Suprapubic skin (tissue), 4 donors: ENCODE data around the gene MDFIC. TPM values are rescaled to one million over a fixed set of nuclear protein-coding genes. Genes with fewer than 3 reads are reported as not detected.

Source experiments
- DNase-seq, 2 donors: peaks; one replicate each; pipeline ENCODE4 v3.0.0-alpha.2; 2019; ENCODE audit warnings: low spot score in 2 of 2
- H3K27ac ChIP-seq: fragments of 200-600 bp; sonication (generic); one replicate; pipeline ENCODE4 v1.5.1; 2019
- H3K27me3 ChIP-seq: fragments of 200-600 bp; sonication (generic); one replicate; pipeline ENCODE4 v1.5.1; 2019
- H3K36me3 ChIP-seq: fragments of 200-600 bp; sonication (generic); one replicate; pipeline ENCODE4 v1.5.1; 2019
- H3K4me1 ChIP-seq: fragments of 200-600 bp; sonication (generic); one replicate; pipeline ENCODE4 v1.5.1; 2019
- H3K4me3 ChIP-seq: fragments of 200-600 bp; sonication (generic); one replicate; pipeline ENCODE4 v1.5.1; 2019; ENCODE audit warnings: mild to moderate bottlenecking
- H3K9me3 ChIP-seq: fragments of 200-600 bp; sonication (generic); one replicate; pipeline ENCODE4 v1.5.1; 2019
- EP300 ChIP-seq: sonication (generic); formaldehyde crosslinking; IDR thresholded peaks from one replicate; pipeline ENCODE4 v1.6.1; 2017; ENCODE audit warnings: antibody characterized with exemption
- POLR2A ChIP-seq, 2 donors: fragments of 450-650 bp; IDR thresholded peaks; one replicate each; pipeline ENCODE4 v1.6.1; 2017; ENCODE audit warnings: antibody characterized with exemption in 2 of 2, mild to moderate bottlenecking in 2 of 2, moderate library complexity in 2 of 2
- POLR2AphosphoS5 ChIP-seq, 3 donors: sonication (generic); formaldehyde crosslinking; IDR thresholded peaks; one replicate each; pipeline ENCODE4 v1.6.1; 2017; ENCODE audit warnings: antibody characterized with exemption in 3 of 3
- WGBS: methylation state at CpG from one replicate; pipeline ENCODE4 v1.1.5; 2018; 5-methylcytosine and 5-hydroxymethylcytosine counted together
- total RNA-seq, 4 donors: library from RNA; depleted of rRNA; stranded (reverse); fragments of >200 nt; gene quantifications; one replicate each; pipeline ENCODE4 v1.1.0, GENCODE V29; 2016
- TF ChIP-seq, protein P1 (sequence below), 2 donors: fragments of 200-600 bp in 1 of 2; fragments of 450-650 bp in 1 of 2; sonication (generic) in 1 of 2; IDR thresholded peaks; one replicate each; pipeline ENCODE4 v1.5.1; 2016 to 2019; ENCODE audit warnings: antibody characterized with exemption in 2 of 2, mild to moderate bottlenecking in 1 of 2, moderate library complexity in 1 of 2

MDFIC gene
- total RNA-seq, 4 donors from 2014 or later: 15.7 to 37.8 (median 28.1) TPM

DNA sequence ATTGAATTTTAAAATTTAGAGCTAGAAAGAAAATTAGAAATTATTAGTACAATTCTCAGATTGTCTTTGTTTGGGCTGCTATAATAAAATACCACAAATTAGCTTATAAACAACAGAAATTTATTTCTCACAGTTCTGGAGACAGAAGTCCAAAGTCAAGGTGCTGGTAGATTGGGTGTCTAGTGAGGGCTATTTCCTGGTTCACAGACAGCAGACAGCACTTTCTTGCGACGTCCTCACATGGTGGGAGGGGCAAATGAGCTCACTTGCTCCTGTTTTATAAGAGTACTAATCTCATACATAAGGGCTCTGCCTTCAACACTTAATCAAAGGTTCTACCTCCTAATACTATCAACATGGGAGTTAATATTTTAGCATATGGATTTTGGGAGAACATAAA is 134.1 kb downstream of the MDFIC start:
- no peak for DNase-seq
- TF ChIP-seq EP300 (no peak), POLR2A (IDR thresholded peaks at IDR 0.05) (no peak), POLR2AphosphoS5 (IDR thresholded peaks at IDR 0.05) (no peak)
- TF ChIP-seq, protein P1, sequence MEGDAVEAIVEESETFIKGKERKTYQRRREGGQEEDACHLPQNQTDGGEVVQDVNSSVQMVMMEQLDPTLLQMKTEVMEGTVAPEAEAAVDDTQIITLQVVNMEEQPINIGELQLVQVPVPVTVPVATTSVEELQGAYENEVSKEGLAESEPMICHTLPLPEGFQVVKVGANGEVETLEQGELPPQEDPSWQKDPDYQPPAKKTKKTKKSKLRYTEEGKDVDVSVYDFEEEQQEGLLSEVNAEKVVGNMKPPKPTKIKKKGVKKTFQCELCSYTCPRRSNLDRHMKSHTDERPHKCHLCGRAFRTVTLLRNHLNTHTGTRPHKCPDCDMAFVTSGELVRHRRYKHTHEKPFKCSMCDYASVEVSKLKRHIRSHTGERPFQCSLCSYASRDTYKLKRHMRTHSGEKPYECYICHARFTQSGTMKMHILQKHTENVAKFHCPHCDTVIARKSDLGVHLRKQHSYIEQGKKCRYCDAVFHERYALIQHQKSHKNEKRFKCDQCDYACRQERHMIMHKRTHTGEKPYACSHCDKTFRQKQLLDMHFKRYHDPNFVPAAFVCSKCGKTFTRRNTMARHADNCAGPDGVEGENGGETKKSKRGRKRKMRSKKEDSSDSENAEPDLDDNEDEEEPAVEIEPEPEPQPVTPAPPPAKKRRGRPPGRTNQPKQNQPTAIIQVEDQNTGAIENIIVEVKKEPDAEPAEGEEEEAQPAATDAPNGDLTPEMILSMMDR (IDR thresholded peaks at IDR 0.05): no peak
- WGBS: 71% methylated on average over 2 of the region's 2 CpGs
- Histone ChIP-seq H3K36me3 (no peaks in the 10 kb centered on the region), H3K4me1 (no peaks in the 10 kb centered on the region), H3K27ac (no peak overlapping the region), H3K4me3 (no peak overlapping the region), H3K9me3 (no peaks in the 10 kb centered on the region), H3K27me3 (no peaks in the 10 kb centered on the region)

DNA sequence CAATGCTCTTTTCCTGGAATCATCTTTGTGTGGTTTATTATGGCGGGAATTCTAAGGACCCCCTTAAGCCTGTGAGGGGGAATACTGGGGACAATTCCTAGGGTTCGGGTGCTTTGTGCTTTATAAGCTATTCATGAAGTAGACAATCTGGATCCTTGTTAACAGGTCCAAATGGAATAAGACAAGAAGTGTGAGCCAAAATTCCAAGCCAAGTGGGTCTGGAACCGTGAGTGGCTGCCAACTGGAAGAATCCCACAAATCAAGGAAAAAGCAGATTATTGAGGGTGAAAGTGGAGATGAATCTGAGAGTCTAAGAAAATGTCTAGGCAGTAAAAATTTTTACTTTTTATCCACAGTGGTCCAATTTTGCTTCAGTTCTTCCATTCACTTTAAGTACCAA is 136.8 kb downstream of the MDFIC start:
- Histone ChIP-seq H3K27ac (no peak overlapping the region), H3K4me1 (no peaks in the 10 kb centered on the region), H3K27me3 (no peaks in the 10 kb centered on the region), H3K36me3 (no peaks in the 10 kb centered on the region), H3K9me3 (no peaks in the 10 kb centered on the region), H3K4me3 (no peak overlapping the region)
- TF ChIP-seq POLR2AphosphoS5 (IDR thresholded peaks at IDR 0.05): no peak
- no peak for TF ChIP-seq POLR2A (IDR thresholded peaks at IDR 0.05)
- TF ChIP-seq EP300: no peak
- TF ChIP-seq, protein P1 (IDR thresholded peaks at IDR 0.05): no peak
- 59% methylated on average over 3 of the region's 3 CpGs for WGBS
- DNase-seq: no peak

DNA sequence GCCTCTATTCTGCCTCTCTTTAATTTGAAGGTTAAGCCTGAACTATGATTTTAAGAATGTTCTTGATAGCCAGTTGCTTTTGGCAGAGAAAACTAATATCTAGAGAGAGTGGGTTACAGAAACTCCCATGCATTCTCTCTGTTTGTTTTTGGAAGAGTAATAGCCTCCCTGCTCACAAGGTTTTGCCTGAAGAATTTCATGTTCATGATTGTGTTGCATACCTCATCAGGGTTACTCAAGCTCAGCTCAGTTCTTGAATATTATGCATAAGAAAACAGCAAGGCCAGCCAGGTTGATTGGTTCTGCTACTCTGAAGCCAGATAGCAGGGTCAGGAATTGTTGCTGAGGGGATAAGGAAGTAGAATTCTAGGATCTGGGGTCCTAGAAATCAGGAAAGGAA is 137.4 kb downstream of the MDFIC start:
- DNase-seq: no peak
- Histone ChIP-seq H3K27ac (no peak overlapping the region), H3K36me3 (no peaks in the 10 kb centered on the region), H3K4me3 (no peak overlapping the region), H3K27me3 (no peaks in the 10 kb centered on the region), H3K9me3 (no peaks in the 10 kb centered on the region), H3K4me1 (no peaks in the 10 kb centered on the region)
- TF ChIP-seq POLR2AphosphoS5 (IDR thresholded peaks at IDR 0.05) (no peak), EP300 (no peak), POLR2A (IDR thresholded peaks at IDR 0.05) (no peak)
- TF ChIP-seq, protein P1 (IDR thresholded peaks at IDR 0.05): no peak

DNA sequence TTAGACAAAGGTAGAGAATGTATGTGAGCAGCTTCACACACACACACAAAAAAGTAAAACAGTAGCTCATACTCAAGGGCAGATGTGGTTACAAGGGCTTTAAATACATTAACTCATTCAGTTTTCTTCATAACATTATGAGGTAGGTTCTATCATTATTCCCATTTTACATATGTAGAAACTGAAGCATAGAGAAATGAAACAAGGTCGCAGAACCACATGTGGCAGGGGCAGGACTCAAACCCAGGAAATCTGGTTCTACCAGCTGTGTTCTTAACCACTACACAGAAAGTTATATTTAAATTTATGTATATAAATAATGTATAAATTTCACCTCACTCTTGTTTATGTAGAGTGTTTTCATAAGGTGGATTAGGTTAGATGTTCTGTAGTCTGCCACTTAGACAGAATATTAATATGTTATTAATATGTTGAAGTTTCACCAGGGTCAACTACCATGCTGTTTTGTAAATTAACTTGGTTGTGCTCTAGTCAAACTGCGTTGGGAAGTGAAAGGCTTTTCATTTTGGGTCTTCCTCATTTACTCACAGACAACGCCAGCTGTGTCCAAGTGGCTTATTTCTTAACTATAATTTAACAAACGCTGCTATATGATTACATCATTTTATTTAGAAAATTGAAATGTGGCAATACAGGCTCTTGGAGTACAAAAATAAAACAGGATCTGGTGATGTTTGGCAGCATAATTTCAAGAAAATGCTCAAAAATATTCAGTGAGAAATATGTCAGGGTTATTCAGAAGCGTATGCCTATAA is 138.4 kb downstream of the MDFIC start:
- 73% methylated on average over 5 of the region's 5 CpGs for whole genome bisulfite sequencing
- Histone ChIP-seq H3K27me3 (no peaks in the 10 kb centered on the region), H3K9me3 (no peaks in the 10 kb centered on the region), H3K27ac (no peak overlapping the region), H3K36me3 (no peaks in the 10 kb centered on the region), H3K4me3 (no peak overlapping the region), H3K4me1 (no peaks in the 10 kb centered on the region)
- no peak for DNase-seq
- TF ChIP-seq EP300: no peak
- TF ChIP-seq POLR2AphosphoS5 (IDR thresholded peaks at IDR 0.05): no peak
- TF ChIP-seq, protein P1 (IDR thresholded peaks at IDR 0.05): no peak
- no peak for TF ChIP-seq POLR2A (IDR thresholded peaks at IDR 0.05)

DNA sequence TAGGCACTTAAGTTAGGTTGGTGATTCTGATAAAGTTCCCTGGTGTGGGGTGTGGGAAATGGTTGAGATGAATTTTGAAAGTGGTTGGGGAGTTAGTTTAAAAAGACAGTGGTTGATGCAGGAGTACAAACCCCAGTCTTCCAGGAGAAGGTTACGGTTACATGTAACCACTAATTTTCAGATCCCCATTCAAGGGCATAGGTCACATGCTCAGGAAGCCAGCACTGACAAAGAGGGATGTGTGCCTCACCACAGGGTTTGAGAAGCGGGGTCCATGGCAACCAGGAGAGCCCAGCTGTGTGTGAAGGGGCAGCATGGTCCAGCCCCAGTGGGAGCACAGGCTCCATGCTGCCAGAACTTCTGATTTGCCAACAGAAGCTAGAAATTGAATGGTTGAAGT is 144.2 kb downstream of the MDFIC start:
- Histone ChIP-seq H3K27me3 (no peaks in the 10 kb centered on the region), H3K27ac (no peak overlapping the region), H3K36me3 (no peaks in the 10 kb centered on the region), H3K4me3 (no peak overlapping the region), H3K9me3 (no peaks in the 10 kb centered on the region), H3K4me1 (no peaks in the 10 kb centered on the region)
- no peak for DNase-seq
- no peak for TF ChIP-seq POLR2A (IDR thresholded peaks at IDR 0.05)
- TF ChIP-seq, protein P1 (IDR thresholded peaks at IDR 0.05): no peak
- no peak for TF ChIP-seq EP300
- no peak for TF ChIP-seq POLR2AphosphoS5 (IDR thresholded peaks at IDR 0.05)
- whole genome bisulfite sequencing: 97% methylated on average over 2 of the region's 2 CpGs
